GM19463 (cell line): ENCODE measurements around the gene SLC22A16.
"Not testable (repeated sequence)": the region's sequence is repeated elsewhere in the genome, so short reads cannot be mapped to it uniquely, and the experiment has no call there.

Source experiments
- ATAC-seq: cut with Tn5 transposase; IDR thresholded peaks from one replicate; pipeline ENCODE4 v1.9.1; 2021; ENCODE audit warnings: mild to moderate bottlenecking, moderate library complexity; ENCODE audit not compliant: unreplicated experiment

Gene SLC22A16, protein sequence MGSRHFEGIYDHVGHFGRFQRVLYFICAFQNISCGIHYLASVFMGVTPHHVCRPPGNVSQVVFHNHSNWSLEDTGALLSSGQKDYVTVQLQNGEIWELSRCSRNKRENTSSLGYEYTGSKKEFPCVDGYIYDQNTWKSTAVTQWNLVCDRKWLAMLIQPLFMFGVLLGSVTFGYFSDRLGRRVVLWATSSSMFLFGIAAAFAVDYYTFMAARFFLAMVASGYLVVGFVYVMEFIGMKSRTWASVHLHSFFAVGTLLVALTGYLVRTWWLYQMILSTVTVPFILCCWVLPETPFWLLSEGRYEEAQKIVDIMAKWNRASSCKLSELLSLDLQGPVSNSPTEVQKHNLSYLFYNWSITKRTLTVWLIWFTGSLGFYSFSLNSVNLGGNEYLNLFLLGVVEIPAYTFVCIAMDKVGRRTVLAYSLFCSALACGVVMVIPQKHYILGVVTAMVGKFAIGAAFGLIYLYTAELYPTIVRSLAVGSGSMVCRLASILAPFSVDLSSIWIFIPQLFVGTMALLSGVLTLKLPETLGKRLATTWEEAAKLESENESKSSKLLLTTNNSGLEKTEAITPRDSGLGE

DNA sequence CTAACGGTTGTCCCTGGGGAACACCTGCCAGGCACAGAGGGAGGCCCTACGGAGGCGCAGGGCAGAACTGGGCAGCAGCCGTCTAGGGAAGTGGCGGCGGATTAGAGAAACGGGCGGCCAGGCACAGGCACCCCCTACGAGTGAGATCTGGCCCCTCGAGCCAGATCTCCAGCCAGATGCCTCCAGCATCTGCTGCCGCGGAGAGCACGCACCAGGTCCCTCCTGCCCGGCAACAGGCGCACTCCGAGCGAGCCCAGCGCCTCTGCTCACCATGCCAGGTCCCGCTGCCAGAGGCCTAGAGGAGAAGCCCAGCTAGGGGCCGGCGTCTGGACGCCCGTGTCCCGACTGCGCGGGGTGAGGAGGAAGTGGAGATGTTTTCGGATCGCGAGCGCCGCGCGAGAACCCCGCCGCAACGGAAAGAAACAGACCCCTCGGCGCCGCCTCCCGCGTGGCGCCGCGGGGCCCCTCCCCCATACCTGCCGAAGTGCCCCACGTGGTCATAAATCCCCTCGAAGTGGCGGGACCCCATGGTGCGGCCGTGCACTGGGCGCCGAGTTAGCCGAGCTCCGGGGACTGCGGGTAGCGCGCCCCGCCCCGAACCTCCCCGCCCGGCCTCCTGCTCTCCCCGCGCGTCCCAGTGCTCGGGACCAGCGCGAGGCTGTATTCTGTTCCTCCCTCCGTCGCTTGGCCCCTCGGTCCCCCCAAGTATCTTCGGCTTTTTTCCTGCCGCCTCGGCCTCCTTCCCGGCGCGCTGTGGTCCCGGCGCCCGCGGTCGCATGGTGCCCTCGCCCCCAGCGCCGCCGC lies at the start of gene SLC22A16:
SLC22A16 (minus strand) TSS at position 568 of the 804 bp plus-strand sequence; CDS start at position 529, 39 bp downstream.
- ATAC-seq, result no peak

DNA sequence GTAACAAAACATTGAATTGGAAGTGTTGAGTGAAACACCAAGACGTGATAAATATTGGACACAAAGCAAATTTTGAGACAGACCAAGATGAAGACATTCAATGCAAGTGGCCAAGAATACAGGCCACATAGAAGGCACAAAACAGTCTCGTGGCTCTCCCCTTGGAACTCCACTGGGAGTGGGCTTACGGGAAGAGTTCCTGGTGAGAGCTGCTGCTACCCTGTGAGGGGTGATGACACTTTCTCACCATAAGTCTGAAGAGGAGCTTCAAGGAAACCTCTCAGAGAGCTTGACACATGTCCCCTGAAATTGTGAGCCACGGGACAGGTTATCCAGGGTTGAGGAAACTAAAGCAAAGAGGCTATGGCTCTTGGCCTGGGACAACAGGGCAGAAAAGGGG lies 48.6 kb upstream of the SLC22A16 start:
- no peak for ATAC-seq

DNA sequence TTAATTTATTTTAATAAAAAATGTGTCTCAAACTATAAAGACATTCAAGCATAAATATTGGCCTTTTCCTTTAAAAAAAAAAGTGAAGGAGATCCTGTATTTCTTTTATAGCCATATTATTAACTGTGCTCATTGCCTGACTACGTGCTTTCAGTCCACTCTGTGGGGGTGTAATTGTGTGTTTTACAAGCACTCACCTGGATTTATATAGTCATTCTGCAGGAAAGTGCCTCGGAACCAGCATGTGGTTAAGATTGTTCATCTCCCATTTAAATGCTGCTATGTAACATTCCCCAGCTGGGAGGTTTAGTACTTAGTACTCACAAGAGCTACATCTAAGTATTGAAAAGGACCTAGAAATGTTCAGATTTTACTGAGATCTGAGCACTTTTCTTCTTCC lies 47.9 kb upstream of the SLC22A16 start:
- no peak for ATAC-seq

DNA sequence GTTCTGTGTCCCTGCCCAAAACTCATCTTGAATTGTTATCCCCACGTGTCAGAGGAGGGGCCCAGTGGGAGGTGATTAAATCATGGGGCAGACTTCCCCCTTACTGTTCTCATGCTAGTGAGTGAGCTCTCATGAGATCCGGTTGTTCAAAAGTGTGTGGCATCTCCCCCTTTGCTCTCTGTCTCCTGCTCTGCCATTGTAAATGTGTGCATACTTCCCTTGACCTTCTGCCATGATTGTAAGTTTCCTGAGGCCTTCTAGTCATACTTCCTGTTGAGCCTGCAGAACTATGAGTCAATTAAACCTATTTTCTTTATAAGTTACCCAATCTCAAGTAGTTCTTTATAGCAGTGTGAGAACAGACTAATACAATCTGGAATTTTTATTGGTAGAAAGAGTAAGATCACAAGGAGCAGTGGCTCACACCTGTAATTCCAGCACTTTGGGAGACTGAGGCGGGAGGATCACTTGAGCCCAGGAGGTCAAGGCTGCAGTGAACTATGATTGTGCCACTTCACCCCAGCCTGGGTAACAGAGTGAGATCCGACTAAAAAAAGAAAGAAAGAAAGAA lies 47.1 kb upstream of the SLC22A16 start:
- no peak for ATAC-seq

DNA sequence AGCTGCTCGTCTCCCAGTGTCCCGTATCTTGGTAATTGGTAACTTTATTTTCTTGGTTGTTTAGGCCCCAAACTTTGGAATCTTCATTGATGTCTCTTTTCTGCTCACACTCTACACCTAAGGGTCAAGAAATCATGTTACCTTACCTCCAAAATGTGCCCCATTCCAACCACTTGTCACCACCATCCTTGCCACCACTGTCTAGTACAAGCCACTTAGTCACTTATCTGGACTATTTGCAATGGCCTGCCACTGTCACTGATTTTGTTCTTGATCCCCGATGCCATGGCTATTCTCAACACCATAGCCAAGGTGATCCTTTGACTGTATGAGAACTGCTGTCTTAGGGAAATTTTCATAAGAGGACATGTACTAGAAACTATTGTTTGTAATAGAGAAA lies 46.0 kb upstream of the SLC22A16 start:
- ATAC-seq, result no peak

DNA sequence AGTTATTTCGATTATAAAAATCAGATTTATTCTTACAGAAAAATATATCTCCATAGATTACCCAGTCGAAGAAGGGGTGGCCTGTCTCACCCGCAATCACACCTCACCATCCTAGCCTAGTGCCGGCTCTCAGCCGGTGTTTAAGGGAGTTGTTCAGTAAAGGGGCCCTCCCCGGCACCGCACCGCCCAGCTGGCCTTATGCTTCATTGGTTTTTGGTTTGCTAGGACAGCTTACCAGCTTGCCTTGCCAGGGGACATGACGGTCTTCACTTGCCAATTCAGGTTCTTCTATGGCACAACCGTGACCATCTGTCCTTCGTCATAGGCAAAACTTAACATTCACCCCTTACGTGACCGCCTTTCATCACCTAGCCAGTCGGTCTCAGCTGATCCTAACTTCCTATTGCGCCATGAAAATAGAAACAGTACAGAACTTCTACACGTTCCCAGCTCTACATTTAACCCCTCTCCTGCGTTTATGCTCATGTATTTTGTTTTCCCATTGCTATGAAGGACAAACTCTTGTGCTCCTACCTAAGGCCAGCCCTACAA lies 44.7 kb upstream of the SLC22A16 start:
- ATAC-seq, result no peak

DNA sequence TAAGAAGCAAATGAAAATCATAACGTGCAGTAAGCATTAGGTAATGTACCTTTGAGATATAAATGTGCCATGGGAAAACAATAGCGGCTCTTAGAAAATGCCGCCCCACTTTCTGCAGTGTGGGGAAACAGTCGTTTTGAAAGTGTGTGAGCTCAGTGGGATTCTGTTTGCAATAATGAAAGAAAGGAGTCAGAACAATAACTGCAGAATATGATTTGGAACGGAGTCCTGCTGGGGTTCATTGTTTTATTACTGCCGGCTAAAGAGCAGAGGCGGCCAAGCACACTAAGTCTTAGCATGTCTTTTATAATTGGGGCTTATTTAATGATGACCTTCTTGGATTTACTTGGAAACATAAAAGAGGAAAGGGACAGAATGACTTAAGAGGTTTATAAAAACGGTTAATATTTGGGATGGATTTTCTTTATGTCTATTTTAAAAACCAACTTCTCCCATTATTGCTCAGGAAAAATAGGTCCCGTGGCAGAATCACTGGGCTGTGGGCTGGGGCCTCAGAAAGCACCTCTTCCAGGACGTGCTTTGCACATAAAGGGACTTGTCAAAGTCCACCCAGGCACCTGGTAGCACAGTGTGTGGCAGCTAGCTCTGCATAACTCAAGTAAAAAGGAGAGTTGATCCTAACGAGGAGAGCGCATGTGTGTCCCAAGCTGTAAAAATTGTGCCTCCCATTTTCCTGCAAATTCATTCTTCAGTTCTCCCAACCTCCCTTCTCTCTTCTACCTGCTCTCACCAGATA lies 44.0 kb upstream of the SLC22A16 start:
- no peak for ATAC-seq

DNA sequence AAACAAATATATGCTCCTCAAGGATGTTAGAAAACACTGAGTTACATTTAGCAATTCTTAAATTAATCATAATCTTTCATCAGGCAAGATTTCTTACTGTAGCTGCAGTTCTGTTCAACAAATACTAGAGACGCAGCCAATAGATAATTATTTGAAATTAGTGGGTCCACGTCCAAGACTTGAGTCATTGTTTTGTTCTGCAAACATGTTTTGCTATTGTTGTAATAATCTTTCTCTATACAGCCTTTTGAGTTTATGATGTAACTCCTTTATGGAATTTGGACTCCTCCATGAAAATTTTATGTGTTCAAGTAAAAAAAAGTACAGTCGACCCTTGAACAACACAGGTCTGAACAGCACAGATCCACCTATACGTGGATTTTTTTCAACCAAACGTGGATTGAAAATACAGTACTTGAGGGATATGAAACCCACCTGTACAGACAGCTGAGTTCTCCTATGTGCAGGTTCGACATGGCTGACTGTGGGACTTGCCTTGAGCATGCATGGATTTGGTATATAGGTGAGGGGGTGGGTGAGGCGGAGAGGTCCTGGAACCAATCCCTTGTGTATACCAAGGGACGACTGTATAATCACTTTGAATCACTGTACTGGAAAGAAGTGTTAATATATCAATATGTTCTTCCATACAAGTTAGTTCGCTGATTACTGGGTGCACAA lies 41.3 kb upstream of the SLC22A16 start:
- ATAC-seq, result no peak

DNA sequence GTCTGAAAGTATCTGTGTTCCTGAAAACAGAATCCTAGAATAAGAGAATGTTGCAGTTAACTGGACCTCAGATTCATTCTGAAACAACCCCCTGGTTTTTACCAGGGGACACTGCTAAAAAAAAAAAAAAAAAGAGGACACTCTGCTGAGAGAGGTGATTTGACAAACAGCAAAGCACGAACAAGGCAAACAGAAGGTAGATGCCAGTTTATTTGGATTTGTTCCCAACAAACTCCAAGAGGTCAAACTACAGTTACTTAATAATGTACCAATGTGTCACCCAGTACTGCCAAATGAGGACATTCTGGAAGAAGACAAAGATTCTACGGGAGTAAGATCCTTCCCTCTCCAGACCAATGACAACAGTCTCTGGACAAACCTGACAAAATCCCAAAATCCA lies 40.6 kb upstream of the SLC22A16 start:
- ATAC-seq, result no peak

DNA sequence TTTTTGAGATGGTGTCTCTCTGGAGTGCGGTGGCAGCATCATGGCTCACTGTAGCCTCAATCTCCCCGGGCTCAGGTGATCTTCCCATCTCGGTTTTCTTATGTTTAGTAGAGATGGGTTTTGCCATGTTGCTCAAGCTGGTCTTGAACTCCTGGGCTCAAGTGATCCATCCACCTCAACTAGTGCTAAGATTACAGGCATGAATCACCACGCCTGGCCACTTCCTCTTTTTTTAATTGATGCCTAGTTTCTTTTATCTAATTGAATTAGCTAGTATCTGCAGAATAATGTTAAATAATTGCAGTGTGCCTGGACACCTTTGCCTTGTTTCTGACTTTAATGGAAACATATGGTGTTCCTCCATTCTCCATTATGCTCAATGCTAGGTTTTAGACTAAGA lies 38.4 kb upstream of the SLC22A16 start:
- no peak for ATAC-seq

DNA sequence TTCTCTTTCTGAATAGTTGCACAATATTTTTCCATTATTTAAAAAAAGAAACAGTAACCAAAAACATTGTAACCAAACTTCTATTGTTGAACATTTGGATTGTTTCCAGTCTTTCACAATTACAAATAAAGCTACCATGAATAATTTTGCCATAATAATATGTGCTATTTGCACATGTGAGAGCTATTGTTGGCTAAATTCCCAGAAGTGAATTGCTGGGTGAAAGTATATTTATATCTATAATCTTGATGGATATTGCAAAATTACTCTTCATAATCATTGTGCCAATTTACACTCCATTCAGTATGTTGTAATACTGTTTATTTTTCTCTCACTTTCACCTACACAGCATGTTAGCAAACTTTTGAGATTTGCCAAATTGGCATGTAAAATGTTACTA lies 36.6 kb upstream of the SLC22A16 start:
- no peak for ATAC-seq

DNA sequence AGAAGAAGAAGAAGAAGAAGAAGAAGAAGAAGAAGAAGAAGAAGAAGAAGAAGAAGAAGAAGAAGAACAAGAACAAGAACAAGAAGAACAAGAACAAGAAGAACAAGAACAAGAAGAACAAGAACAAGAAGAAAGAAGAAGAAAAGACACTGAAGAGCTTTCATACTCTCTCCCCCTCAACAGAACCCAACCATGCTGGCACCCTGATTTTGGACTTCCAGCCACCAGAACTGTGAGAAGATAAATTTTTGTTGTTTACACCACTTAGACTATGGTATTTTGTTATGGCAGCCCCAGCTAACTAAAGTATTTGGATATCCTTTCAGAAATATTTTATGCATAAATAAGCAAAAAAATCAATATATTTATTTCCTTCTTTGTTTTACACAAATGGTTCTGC lies 36.1 kb upstream of the SLC22A16 start:
- not testable (repeated sequence) for ATAC-seq

DNA sequence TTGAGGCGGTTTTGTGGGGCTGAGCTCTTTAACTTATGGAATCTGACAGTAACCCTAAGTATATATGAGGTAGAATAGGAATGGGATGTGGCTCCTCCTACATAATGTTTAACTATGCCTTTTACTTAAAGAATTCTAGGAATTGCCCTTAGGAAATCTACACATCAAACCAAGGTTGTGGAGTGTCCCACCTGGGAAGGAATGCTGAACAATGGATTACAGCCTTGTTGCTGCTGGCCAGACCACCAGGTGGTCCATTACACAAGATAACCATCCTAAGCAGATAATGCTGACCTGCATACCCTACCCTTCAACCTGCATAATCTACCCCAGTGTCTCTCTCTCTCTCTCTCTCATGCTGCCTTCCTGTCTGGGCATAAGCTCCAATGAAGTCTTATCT lies 35.0 kb upstream of the SLC22A16 start:
- ATAC-seq, result no peak

DNA sequence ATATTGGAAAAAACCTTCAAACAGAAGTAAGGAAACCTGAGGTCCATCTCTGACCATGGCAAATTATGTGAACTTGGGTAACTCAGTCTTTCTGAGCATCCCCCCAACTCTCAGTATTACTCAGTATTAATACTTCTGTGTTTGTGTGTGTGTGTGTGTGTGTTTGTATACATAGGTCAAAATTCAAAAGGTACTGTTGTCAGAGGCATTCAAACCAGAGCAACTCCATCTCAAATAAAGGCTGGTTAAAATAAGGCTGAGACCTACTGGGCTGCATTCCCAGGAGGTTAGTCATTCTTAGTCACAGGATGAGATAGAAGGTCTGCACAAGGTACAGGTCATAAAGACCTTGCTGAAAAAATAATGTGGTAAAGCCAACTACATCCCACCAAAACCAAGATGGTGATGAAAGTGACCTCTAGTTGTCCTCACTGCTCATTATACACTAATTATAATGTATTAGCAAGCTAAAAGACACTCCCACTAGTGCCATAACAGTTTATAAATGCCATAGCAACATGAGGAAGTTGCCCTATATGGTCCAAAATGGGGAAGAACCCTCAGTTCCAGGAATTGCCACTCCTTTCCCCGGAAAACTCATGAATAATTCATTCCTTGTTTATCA lies 33.3 kb upstream of the SLC22A16 start:
- ATAC-seq, result no peak

DNA sequence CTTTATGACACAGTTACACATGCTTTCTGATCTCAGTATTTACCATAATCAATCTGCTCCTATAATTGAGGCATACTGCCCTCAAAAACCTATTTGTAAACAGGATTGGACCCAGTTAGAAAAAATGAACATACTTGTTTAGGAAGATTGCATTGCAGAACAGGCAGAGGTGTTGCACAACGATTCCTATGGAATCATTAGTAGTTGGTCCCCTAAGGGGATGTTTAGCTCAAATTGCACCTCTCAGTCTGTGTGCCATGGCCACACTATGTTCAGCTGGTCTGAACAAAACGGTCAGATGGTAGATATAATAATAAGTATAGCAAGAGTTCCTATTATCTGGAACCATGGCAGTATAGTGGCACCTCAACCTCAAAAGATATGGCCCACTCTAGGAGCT lies 28.5 kb upstream of the SLC22A16 start:
- not testable (repeated sequence) for ATAC-seq

DNA sequence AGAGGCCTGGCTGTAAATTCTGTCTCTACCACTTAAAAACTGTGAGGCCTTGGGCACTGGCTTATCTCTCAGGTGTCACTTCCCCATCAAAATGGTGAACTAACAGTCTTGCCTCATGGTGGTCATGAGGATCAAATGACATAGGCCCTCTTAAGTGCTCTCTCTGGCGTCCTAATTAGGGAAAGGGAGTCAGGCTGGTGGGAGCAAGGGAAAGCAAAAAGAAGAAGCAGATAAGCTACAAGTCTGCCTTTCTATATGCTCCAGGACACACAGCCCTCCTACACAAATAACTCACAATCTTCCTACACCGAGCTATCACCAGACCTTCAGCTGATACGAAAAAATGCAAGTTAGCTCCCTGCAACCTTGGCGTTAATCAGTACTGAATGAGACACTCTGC lies 19.5 kb upstream of the SLC22A16 start:
- ATAC-seq, result no peak

DNA sequence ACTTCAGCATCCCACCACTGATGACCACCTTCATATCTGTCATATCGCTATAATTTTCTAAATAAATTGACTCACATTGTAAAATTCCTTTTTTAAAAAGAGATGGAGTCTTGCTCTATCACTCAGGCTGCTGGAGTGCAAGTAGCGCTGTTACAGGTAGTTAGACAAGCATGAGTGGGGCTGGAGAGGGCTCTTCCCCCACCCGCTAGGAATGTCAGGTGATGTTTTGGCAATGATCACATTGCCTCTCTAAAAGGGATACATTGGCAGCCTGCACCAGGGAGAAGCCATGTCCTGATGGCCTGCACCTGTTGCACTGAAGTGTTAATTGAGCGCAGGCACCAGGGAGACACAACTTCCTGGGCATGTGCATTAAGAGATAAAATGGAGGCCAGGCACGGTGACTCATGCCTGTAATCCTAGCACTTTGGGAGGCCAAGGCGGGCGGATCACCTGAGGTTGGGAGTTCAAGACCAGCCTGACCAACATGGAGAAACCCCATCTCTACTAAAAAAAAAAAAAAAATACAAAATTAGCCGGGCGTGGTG lies 16.9 kb upstream of the SLC22A16 start:
- ATAC-seq, result no peak

DNA sequence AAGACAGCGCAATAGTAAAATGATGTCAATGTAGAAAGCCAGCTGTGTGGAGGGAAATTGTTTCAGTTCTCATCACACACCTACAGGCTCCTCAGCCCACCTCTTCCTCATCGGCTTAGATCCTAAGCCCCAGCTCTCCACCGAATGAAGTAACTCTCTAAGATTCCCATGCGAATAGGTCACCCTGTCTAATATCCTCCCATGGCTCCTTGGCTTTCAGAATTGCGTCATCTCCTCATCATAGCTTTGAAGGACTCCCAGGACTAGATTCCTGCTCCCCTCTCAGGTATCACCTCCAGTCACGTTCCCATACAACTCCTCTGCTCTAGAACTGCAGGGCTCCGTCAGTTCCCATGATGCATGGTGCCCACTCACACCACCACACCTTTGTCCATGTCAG lies 16.2 kb upstream of the SLC22A16 start:
- ATAC-seq, result no peak

DNA sequence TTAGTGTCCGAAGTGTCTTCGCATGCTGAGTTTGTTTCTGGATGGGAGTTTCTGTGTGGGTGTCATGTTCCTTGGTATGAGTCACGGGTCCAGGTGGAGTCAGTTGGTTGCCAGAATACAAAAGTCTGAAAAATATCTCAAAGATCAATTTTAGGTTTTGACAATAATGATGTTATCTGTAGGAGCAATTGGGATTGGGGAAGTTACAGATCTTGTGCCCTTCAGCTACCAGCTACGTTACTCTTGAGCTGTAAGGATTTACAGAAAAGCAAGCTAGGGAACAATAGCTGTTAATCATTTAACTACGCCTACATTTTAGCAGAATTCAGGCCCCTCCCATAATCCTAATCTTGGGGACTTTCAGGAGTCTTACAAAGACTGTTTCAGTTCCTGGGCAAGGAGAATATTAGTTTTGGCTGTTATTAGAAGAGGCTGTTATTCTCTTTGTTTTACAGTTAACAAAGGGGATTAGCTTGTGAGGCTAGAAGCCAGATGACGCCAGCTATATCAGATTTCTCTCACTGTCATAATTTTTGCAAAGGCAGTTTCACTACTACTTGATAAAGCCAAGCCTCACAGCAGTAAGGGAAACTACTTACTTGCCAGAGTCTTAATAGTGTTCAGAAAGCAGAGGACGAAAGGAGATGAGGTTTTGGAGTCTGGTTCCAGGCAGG lies 15.4 kb upstream of the SLC22A16 start:
- no peak for ATAC-seq
